M059J (cell line): ENCODE results near the gene GHITM. TPM values are rescaled to one million over a fixed set of nuclear protein-coding genes. Genes with fewer than 3 reads are reported as not detected.
A peak's percentile ranks its signal among the peaks of the same experiment; 100 is the strongest.
"Not testable (repeated sequence)": the region's sequence is repeated elsewhere in the genome, so short reads cannot be mapped to it uniquely, and the experiment has no call there.

Source experiments
- DNase-seq: peaks from one replicate; pipeline ENCODE4 v3.0.0-alpha.2; 2012; ENCODE audit warnings: low read depth
- total RNA-seq: library from RNA; depleted of rRNA; stranded (reverse); fragments of >200 nt; shearing (Covaris generic); gene quantifications from 2 replicates; pipeline ENCODE4 v1.2.3, GENCODE V29; 2014; rRNA removed

Gene GHITM
- 218 TPM in 2 replicates for total RNA-seq

- peak; percentile 96 for DNase-seq
These were observed at the start of gene GHITM for GRCh38 chr10:84139126-84140035. TSS of gene GHITM (plus strand) at chr10:84139509. CDS start at chr10:84141501, 1,992 bp downstream.

DNA sequence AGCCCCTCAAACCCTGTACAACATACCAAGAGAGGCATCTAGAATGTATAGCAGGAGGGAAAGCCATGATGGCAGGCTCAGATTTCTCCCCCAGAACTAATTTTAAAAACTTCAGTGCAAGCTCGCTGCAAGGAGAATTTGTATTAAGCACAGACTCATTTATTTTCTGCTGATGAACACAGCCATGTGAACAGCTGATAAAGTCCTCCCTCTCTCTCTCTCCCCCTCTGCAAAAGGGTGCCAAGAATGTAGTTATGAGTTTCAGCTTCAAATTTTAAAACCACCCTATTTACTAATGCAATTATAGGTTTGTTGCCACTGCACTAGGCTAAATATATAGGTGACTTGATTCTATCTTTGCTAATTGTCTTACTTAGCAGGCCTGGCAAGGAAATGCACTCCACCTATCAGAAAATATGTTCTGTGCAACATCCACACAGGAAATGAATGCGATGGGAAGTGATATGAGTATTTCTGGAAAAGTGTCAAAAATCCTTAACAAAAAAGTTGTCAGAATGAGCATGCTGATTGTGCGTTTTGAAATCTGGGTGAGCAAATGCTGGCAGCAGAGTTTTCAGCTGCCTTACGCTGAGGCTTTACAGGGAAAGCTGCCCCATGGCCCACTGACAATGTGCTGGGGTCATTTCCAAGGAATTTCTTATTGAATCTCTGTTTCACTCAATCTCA lies 43.4 kb upstream of the GHITM start:
- no peak for DNase-seq

- DNase-seq: no peak
These were observed 41.4 kb upstream of the GHITM start for GRCh38 chr10:84097787-84098353.

DNA sequence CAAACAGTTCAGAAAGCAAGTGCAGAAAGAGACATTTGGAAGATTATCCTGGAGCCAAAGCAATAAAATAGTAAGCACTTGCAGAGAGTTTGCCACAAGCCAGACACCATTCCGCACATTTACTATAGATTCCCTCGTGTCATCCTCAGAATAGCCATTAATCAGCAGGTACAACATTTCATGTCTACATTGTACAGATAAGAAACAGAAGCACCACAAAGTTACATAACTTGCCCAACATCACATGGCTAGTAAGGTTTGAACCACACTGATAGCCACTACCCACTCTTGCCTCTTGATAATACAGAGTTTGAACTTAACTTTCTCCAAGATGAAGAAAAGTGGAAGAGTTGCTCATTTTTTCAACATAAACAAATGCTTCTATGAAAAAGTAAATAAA lies 40.6 kb upstream of the GHITM start:
- no peak for DNase-seq

DNA sequence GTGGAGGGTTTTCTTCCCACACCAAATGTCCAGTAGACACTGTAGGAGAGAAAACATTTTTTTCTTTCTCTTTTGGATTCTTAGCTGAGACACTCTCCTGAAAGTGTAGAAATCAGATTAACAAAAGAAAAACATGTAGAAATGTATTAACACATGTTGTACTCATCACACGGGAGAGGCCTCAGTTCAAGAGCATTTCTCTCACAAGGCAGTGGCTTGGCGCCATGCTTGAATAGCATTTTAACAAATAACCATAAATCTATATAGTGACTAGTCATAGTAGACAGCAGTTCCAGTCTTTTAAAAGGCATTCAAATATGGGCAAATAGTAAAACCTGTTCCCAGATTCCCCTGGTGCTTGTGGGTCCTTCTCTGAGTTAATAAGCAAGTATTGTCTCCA lies 38.3 kb upstream of the GHITM start:
- no peak for DNase-seq

DNA sequence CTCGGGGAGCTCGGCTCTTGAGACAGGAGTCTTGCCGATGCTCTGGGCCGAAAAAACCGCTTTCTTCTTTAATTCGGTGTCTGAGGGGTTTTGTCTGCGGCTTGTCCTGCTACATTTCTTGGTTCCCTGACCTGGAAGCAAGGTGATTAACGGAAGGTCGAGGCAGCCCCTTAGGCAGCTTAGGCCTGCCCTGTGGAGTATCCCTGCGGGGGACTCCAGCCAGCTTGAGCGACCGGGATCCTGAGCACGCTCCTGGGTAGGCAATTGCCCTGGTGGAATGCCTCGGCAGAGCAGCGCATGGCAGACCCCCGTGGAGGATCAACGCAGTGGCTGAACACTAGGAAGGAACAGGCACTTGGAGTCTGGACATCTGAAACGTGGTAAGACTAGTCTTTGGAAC lies 30.5 kb upstream of the GHITM start:
- no peak for DNase-seq

DNA sequence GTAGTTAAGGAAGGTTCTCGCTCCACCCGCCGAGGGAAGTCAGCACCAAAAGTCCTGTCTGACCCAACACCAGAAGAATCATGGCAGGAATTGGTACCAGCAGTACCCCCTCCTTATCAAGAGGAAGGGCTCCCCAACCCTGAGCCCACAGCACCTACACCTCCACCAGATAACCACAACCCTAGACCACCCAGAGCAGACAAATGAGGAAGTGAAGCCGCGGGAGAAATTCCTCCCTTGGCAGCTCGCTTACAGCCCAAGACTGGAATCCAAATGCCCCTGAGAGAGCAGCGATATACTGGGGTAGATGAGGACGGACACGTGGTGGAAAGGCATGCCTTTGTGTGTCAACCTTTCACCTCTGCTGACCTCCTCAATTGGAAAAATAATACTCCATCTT lies 29.5 kb upstream of the GHITM start:
- DNase-seq: not testable (repeated sequence)

DNA sequence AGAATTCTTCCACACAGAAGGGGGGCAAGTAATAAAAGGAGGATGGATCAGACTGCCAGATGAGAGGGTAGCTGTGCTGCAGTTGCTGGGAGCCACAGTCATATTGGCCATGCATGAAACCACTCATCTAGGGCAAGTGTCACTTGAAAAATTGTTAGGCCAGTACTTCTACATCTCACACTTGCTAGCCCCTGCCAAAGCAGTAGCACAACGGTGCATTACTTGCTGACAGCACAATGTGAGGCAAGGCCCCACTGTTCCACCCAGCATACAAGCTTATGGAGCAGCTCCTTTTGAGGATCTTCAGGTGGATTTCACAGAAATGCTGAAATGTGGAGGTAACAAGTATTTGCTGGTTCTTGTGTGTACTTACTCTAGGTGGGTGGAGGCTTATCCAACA lies 25.8 kb upstream of the GHITM start:
- not testable (repeated sequence) for DNase-seq

GRCh38 chr10:84114088-84114667 lies 25.1 kb upstream of the GHITM start:
- no peak for DNase-seq

GRCh38 chr10:84117204-84117603 lies 22.1 kb upstream of the GHITM start:
- DNase-seq: not testable (repeated sequence)

DNA sequence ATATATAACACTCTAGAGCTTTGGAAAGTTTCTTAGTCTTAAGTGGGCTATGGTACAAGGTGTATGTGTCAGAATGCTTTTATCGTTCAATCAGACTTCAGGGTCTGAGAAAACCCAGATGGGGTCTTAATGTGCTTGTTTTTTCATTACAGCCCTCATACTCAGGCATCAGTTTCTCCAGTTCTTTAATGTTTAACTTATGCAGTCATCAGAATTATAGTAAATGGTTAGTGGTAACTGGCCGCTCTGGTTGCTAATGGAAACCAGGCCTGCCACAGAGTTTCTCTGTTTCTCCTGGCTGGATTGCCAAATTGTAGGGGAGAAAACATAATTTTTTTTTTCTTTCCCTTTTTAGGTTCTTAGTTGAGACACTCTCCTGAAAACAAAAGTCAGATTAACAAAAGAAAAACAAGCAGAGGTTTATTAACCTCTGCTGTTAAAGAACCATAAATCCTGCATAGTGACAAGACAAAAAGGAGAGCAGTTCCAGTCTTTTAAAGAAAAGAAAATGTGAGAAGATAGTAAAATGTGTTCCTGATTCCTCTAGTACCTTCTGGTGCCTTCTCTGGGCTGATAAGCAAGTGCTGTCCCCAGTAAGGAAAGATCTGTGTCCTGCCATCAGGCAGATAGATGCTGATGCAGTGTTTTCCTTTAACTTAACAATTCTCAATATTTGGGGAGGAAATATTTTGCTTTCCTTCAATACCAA lies 21.5 kb upstream of the GHITM start:
- DNase-seq: no peak

DNA sequence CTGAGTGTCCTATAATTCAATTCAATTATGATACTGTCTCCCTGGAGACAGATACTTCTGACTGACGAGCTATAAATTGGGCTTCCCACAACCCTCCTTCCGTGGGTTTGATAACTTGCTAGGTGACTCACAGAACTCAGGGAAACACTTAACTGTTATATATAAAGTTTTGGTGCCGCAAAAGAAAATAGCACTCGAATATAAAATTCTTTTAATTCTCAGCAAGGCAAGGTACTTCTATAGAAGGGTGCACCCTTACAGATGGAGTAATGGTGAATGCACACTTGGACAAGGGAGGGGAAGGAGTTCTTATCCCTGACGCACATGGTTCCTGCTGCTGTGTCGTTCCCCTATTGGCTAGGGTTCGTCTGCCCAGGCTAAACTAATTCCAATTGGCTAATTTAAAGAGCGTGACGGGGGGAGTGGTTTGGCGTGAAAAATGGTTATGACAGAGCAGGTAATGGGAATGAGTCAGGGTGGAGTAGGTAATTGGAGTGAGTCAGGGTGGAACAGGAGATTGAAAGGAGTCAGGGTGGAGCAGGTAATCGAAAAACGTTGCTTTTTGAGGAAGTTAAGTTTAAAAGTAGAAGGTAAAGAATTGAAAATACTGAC lies 20.8 kb upstream of the GHITM start:
- peak; percentile 52 for DNase-seq

DNA sequence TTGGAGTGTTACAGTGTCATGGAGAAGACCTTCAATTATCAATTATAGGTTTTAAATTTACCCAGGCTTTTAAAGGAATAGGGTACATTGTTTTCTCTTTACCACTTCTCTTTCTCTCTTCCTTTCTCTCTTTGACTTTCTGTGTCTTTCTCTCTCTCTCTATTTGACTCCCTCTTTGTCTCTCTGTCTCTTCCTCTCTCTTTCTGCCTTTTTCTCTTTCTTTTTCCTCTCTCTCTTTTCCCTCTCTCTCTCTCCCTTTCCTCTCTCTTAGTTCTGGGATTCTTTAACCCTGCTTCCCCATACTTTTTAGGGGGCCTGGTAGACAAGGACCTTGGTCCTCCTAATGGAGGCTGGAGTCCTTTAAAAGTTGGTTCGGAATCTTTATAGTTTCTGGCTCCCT lies 15.9 kb upstream of the GHITM start:
- no peak for DNase-seq

DNA sequence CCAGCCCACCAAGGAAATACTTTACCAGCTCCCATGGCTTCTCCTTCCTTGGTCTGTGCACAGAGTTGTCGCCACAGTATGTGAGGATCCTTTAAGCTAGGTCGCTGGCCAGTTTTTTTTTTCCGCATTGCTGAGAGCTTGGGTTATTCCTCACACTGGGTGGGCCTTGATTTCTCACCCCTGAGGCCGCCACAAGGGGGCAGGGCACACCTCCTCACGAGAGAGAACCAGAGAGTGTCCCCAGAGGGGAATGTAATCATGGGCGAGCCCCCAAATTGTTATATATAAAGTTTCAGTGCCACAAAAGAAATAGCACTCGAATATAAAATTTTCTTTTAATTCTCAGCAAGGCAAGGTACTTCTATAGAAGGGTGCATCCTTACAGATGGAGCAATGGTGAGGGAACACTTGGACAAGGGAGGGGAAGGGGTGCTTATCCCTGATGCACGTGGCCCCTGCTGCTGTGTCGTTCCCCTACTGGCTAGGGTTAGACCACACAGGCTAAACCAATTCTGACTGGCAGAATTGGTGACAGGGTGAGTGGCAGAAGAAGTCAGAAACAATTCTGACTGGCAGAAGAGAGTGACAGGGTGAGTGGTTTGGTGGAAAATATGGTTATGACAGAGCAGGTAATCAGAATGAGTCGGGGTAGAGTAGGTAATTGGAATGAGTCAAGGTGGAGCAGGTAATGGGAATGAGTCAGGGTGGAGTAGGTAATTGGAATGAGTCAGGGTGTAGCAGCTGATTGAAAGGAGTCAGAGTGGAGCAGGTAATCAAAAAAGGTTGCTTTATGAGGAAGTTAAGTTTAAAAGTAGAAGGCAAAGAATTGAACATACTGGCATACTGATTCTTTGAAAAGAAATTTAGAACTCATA lies 13.2 kb upstream of the GHITM start:
- not testable (repeated sequence) for DNase-seq

DNA sequence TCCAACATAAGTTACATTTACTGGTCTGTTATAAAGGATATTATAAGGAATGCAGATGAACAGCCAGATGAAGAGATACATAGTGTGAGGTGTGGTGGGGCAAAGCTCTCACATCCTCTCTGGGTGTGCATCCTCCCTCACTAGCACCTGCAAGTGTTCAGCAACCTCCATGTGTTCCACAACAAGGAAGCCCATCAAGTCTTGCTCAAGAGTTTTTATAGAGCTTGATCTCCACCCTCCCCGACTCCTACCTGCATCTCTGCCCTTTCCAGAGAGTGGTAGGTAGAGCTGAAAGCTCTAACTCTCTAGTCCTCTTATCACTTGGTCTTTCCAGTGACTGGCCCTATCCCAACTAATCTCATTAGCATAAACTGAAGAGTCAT lies 12.5 kb upstream of the GHITM start:
- DNase-seq: no peak

- no peak for DNase-seq
These were observed 3.5 kb upstream of the GHITM start for GRCh38 chr10:84135836-84136235.

- DNase-seq: no peak
These were observed 1.5 kb upstream of the GHITM start for GRCh38 chr10:84137811-84138210.

DNA sequence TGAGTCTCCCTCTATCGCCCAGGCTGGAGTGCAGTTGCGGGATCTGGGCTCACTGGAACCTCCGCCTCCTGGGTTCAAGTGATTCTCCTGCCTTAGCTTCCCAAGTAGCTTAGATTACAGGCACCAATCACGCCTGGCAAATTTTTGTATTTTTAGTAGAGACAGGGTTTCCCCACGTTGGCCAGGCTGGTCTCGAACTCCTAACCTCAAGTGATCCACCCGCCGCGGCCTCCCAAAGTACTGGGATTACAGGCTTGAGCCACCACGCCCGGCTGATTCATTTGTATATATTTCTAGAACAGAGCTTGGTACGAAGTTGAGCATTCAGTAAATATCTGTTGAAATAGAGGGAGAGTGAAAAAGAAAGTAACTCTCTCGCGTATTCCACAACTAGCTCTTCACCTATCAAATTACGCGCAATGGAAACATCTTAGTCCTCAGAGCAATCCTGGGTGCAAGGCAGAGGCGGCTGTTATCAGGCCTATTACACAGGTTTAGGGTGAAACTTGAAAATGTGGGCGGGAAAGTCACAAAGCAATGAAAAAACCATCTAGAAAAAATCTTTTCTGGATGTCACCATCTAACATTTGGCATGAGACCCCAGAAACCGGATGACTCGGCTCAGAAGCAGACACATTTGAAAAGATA lies 707 bp upstream of the GHITM start:
- peak; percentile 24 for DNase-seq

DNA sequence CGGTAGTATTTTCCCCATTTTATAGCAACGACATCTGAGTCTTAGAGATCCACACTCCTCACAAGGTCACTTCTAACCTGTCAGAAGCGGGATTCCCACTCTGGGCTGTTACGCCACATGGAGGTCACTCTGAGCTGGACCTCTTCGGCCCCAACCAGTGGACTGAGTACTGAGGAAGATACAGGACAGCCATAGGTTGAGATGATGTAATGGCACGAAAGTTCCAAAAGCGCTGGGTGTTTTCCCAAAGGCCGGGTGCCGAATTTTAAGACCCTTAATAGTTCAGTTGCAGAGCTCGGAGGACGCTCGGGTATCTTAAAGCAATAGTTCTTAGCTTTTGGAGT lies 699 bp downstream of the GHITM start:
- DNase-seq: peak; percentile 30

DNA sequence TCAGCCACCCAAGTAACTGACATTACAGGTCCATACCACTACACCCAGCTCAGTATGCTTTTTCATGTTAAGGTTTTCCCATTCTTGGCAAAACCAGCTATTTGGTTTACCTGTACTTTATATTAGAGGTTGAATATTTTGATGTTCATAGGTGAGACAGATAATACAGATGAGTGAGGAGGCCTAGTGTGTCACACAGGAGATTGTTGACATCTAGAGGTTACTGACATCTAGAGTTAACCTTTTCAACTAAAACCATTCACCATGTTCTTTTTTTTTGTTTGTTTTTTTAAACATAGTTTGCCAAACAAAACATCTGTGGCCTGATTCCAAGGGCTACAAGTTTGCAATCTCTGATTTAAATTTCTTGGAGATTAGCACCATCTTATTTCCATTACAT lies 8.0 kb downstream of the GHITM start:
- no peak for DNase-seq
